ENCODE results near the gene CATSPER1. TPM values are rescaled to one million over a fixed set of nuclear protein-coding genes. Genes with fewer than 3 reads are reported as not detected.

The CATSPER1 gene
- total RNA-seq, 1 experiment from 2014 or later = 2.4 TPM

GRCh38 chr11:66004186-66004585, 22.1 kb downstream of the CATSPER1 start:
- ChIA-PET RAD21 (ENCODE audit: low non-redundant PET in 1 of 2, low total read pairs in 2 of 2, uncharacterized antibody in 2 of 2, unreplicated experiment in 2 of 2) (no interaction called here), POLR2A (no interaction called here), CTCF (no interaction called here)
- TF ChIP-seq EZH2phosphoT487 (IDR thresholded peaks at IDR 0.05; ENCODE audit: borderline replicate concordance) = no peak
- no peak for TF ChIP-seq CBX3 (IDR thresholded peaks at IDR 0.05; ENCODE audit: low read depth)
- no peak for TF ChIP-seq POLR2A (IDR thresholded peaks at IDR 0.05; ENCODE audit: borderline replicate concordance, extremely low read depth, insufficient read depth, insufficient read length)
- TF ChIP-seq ZFX (IDR thresholded peaks at IDR 0.05) = no peak
- TF ChIP-seq JUND (IDR thresholded peaks at IDR 0.05) = no peak
- no peak for TF ChIP-seq ZNF274 (IDR thresholded peaks at IDR 0.05; ENCODE audit: low read depth, low read length)
- TF ChIP-seq TCF7L2 (IDR thresholded peaks at IDR 0.05; ENCODE audit: borderline replicate concordance, extremely low read depth, insufficient read depth, insufficient read length) = no peak
- no peak for TF ChIP-seq SIN3A (IDR thresholded peaks at IDR 0.05; ENCODE audit: low read depth)
- TF ChIP-seq EZH2 (IDR thresholded peaks at IDR 0.05) = no peak
- TF ChIP-seq ATF3 (IDR thresholded peaks at IDR 0.05) = no peak
- no peak for TF ChIP-seq CTCF (IDR thresholded peaks at IDR 0.05 in 2 of 3, conservative IDR thresholded peaks at IDR 0.05 in 1 of 3; ENCODE audit: borderline replicate concordance in 1 of 3, insufficient read depth in 1 of 3, low read depth in 2 of 3, low read length in 2 of 3)
- TF ChIP-seq FOSL1 (IDR thresholded peaks at IDR 0.05; ENCODE audit: low read depth) = no peak
- TF ChIP-seq YY1 (IDR thresholded peaks at IDR 0.05; ENCODE audit: extremely low read depth, insufficient replicate concordance, low read depth, low read length) = no peak
- no peak for TF ChIP-seq REST (IDR thresholded peaks at IDR 0.05; ENCODE audit: low read depth)
- no peak for TF ChIP-seq CEBPB (IDR thresholded peaks at IDR 0.05; ENCODE audit: low read depth)
- no peak for TF ChIP-seq ELF1 (IDR thresholded peaks at IDR 0.05; ENCODE audit: borderline replicate concordance, low read depth)
- TF ChIP-seq RAD21 (IDR thresholded peaks at IDR 0.05; ENCODE audit: low read depth) = no peak
- no peak for TF ChIP-seq EGR1 (IDR thresholded peaks at IDR 0.05; ENCODE audit: low read depth)
- no peak for TF ChIP-seq SP1 (IDR thresholded peaks at IDR 0.05; ENCODE audit: low read depth)
- TF ChIP-seq MAX (IDR thresholded peaks at IDR 0.05) = no peak
- DNase-seq (ENCODE audit: low read depth, low spot score) = no peak
- H3K4me2 ChIP-seq (ENCODE audit: low read length) = peak overlapping the region; percentile 26; the same call in 1 of the 2 replicates
- H3K9ac ChIP-seq (ENCODE audit: low read length) = no peak overlapping the region
- peaks cover 31 to 58% of the 10 kb centered on the region in 2 experiments for H3K4me1 ChIP-seq (ENCODE audit: control insufficient read depth in 1 of 2, insufficient read depth in 2 of 2, low read length in 2 of 2)
- BruUV-seq (replicated peaks) = no TSS peak
- no peaks in the 10 kb centered on the region for H3K9me2 ChIP-seq (ENCODE audit: insufficient read depth)
- peak overlapping the region; percentile 19; the same call in 1 of the 2 replicates for H3K27ac ChIP-seq (ENCODE audit: low read depth, low read length)
- H3K9me3 ChIP-seq (ENCODE audit: control insufficient read depth in 1 of 2, insufficient read depth in 1 of 2, low read depth in 1 of 2, low read length in 2 of 2) = no peaks in the 10 kb centered on the region
- H3K79me2 ChIP-seq (ENCODE audit: insufficient read depth, low read length) = peaks cover 50% of the 10 kb centered on the region
- intact Hi-C loops (cut with micrococcal nuclease) = no loop called here
- peaks cover 18 to 36% of the 10 kb centered on the region in 2 experiments for H3K36me3 ChIP-seq (ENCODE audit: control insufficient read depth in 1 of 2, insufficient read depth in 2 of 2, low read length in 2 of 2)
- no peak overlapping the region for H3K4me3 ChIP-seq (replicated peaks in 1 of 2; ENCODE audit: low read depth in 1 of 2, low read length in 2 of 2)
- H2AFZ ChIP-seq (ENCODE audit: low read depth, low read length, poor library complexity, severe bottlenecking) = no peak overlapping the region
- H3K27me3 ChIP-seq (ENCODE audit: insufficient read depth, low read length) = no peaks in the 10 kb centered on the region
- no peak for ATAC-seq
- H4K20me1 ChIP-seq (ENCODE audit: insufficient read depth) = no peaks in the 10 kb centered on the region; the same call in 1 of the 2 replicates

Measured in HCT116 (cell line).